Breast epithelium (tissue), 4 donors: ENCODE measurements around the gene CUL4A. TPM values are rescaled to one million over a fixed set of nuclear protein-coding genes. Genes with fewer than 3 reads are reported as not detected.

ENCODE experiments used
- DNase-seq, 2 donors: peaks; one replicate each; pipeline ENCODE4 v3.0.0-alpha.2; 2019; ENCODE audit warnings: low spot score in 2 of 2
- H3K27ac ChIP-seq, 2 donors: fragments of 200-600 bp; sonication (generic) in 1 of 2; one replicate each; pipeline ENCODE4 v1.5.1; 2016 to 2019; ENCODE audit warnings: mild to moderate bottlenecking in 1 of 2
- H3K27me3 ChIP-seq, 2 donors: fragments of 200-600 bp; sonication (generic) in 1 of 2; one replicate each; pipeline versions ENCODE4 v1.5.1 to v1.6.0; 2017 to 2019; ENCODE audit warnings: control low read depth in 1 of 2, mild to moderate bottlenecking in 1 of 2
- H3K36me3 ChIP-seq: fragments of 200-600 bp; one replicate; pipeline ENCODE4 v1.5.1; 2019
- H3K4me1 ChIP-seq, 2 donors: fragments of 200-600 bp; sonication (generic); one replicate each; pipeline ENCODE4 v1.5.1; 2016 to 2019; ENCODE audit warnings: control low read depth in 1 of 2
- H3K4me3 ChIP-seq, 3 donors: fragments of 200-600 bp; sonication (generic); 1 replicate in 2 of 3; 2 replicates in 1 of 3; pipeline ENCODE4 v1.5.1; 2016 to 2019; ENCODE audit warnings: mild to moderate bottlenecking in 3 of 3, moderate library complexity in 2 of 3
- H3K9me3 ChIP-seq, 2 donors: fragments of 200-600 bp; sonication (generic) in 1 of 2; one replicate each; pipeline ENCODE4 v1.5.1; 2016 to 2019; ENCODE audit warnings: control low read depth in 1 of 2
- CTCF ChIP-seq, 3 donors: fragments of 450-650 bp; IDR thresholded peaks; one replicate each; pipeline ENCODE4 v1.5.1; 2016 to 2017; ENCODE audit warnings: antibody characterized with exemption in 3 of 3, mild to moderate bottlenecking in 3 of 3, moderate library complexity in 3 of 3
- POLR2A ChIP-seq: fragments of 450-650 bp; IDR thresholded peaks from one replicate; pipeline ENCODE4 v1.6.1; 2016; ENCODE audit warnings: antibody characterized with exemption, mild to moderate bottlenecking, moderate library complexity
- POLR2AphosphoS5 ChIP-seq, 3 donors: sonication (generic); formaldehyde crosslinking; IDR thresholded peaks; one replicate each; pipeline ENCODE4 v1.6.1; 2017; ENCODE audit warnings: antibody characterized with exemption in 3 of 3
- intact Hi-C: fragments of 100-400 bp; cut with DNase I; formaldehyde crosslinking; loops from one replicate; pipeline ENCODE4 v1.15.1; 2023; ENCODE audit warnings: low total_unique reads
- total RNA-seq, 3 donors: library from RNA; depleted of rRNA; stranded (reverse); fragments of >200 nt; gene quantifications; one replicate each; pipeline ENCODE4 v1.1.0, GENCODE V29; 2016

Gene CUL4A
- total RNA-seq, 3 donors from 2014 or later, result 108 to 145 (median 142) TPM

GRCh38 chr13:113267642-113268405 is 58.4 kb downstream of the CUL4A start:
- intact Hi-C loops, result loop anchor here (5.0 kb wide), 1 partner anchor 759 kb away; no protein-coding TSS in a partner anchor
- TF ChIP-seq POLR2AphosphoS5 (IDR thresholded peaks at IDR 0.05), result no peak
- no peaks in the 10 kb centered on the region for H3K36me3 ChIP-seq
- H3K9me3 ChIP-seq, result no peaks in the 10 kb centered on the region
- H3K27me3 ChIP-seq, result no peaks in the 10 kb centered on the region
- H3K27ac ChIP-seq, result no peak overlapping the region
- no peaks in the 10 kb centered on the region for H3K4me1 ChIP-seq
- H3K4me3 ChIP-seq, result no peak overlapping the region
- DNase-seq, result no peak

- intact Hi-C loops, result no loop called here
- TF ChIP-seq POLR2A (no peak), CTCF (IDR thresholded peaks at IDR 0.05) (no peak), POLR2AphosphoS5 (IDR thresholded peaks at IDR 0.05) (no peak)
- H3K27ac ChIP-seq, result no peak overlapping the region
Measured at GRCh38 chr13:113272031-113272430, 62.6 kb downstream of the CUL4A start.

GRCh38 chr13:113272701-113273181 is 63.3 kb downstream of the CUL4A start:
- H3K27ac ChIP-seq, result no peak overlapping the region
- no peaks in the 10 kb centered on the region for H3K36me3 ChIP-seq
- intact Hi-C loops, result no loop called here
- no peak for TF ChIP-seq CTCF (IDR thresholded peaks at IDR 0.05)
- TF ChIP-seq POLR2AphosphoS5 (IDR thresholded peaks at IDR 0.05), result no peak
- no peak for TF ChIP-seq POLR2A
- no peaks in the 10 kb centered on the region for H3K4me1 ChIP-seq
- DNase-seq, result no peak
- no peaks in the 10 kb centered on the region for H3K9me3 ChIP-seq
- H3K4me3 ChIP-seq, result no peak overlapping the region
- H3K27me3 ChIP-seq, result no peaks in the 10 kb centered on the region

More at GRCh38 chr13:113272031-113272430, 62.6 kb downstream of the CUL4A start:
- Histone ChIP-seq H3K4me3 (no peak overlapping the region), H3K36me3 (no peaks in the 10 kb centered on the region), H3K4me1 (no peaks in the 10 kb centered on the region), H3K27me3 (no peaks in the 10 kb centered on the region), H3K9me3 (no peaks in the 10 kb centered on the region)
- no peak for DNase-seq

- DNase-seq, result no peak
- TF ChIP-seq POLR2A (no peak), CTCF (IDR thresholded peaks at IDR 0.05) (no peak), POLR2AphosphoS5 (IDR thresholded peaks at IDR 0.05) (no peak)
- H3K4me1 ChIP-seq, result no peaks in the 10 kb centered on the region
Measured at GRCh38 chr13:113273321-113273720, 63.9 kb downstream of the CUL4A start.

GRCh38 chr13:113273851-113274590 is 64.6 kb downstream of the CUL4A start:
- H3K27ac ChIP-seq, result no peak overlapping the region
- intact Hi-C loops, result no loop called here
- no peak for TF ChIP-seq POLR2A

More at GRCh38 chr13:113273321-113273720, 63.9 kb downstream of the CUL4A start:
- H3K9me3 ChIP-seq, result no peaks in the 10 kb centered on the region
- H3K27ac ChIP-seq, result no peak overlapping the region
- H3K27me3 ChIP-seq, result no peaks in the 10 kb centered on the region
- no peaks in the 10 kb centered on the region for H3K36me3 ChIP-seq
- intact Hi-C loops, result no loop called here
- no peak overlapping the region for H3K4me3 ChIP-seq

GRCh38 chr13:113274721-113275120 is 65.3 kb downstream of the CUL4A start:
- Histone ChIP-seq H3K4me1 (no peaks in the 10 kb centered on the region), H3K4me3 (no peak overlapping the region), H3K27me3 (no peaks in the 10 kb centered on the region), H3K27ac (no peak overlapping the region), H3K9me3 (no peaks in the 10 kb centered on the region), H3K36me3 (no peaks in the 10 kb centered on the region)
- no peak for DNase-seq
- TF ChIP-seq POLR2A (no peak), CTCF (IDR thresholded peaks at IDR 0.05) (no peak), POLR2AphosphoS5 (IDR thresholded peaks at IDR 0.05) (no peak)
- intact Hi-C loops, result no loop called here

More at GRCh38 chr13:113273851-113274590, 64.6 kb downstream of the CUL4A start:
- no peaks in the 10 kb centered on the region for H3K9me3 ChIP-seq
- no peak for DNase-seq
- no peaks in the 10 kb centered on the region for H3K27me3 ChIP-seq
- H3K36me3 ChIP-seq, result no peaks in the 10 kb centered on the region
- no peaks in the 10 kb centered on the region for H3K4me1 ChIP-seq
- no peak overlapping the region for H3K4me3 ChIP-seq
